HepG2 (cell line): ENCODE results near the gene FOLR1. TPM values are rescaled to one million over a fixed set of nuclear protein-coding genes. Genes with fewer than 3 reads are reported as not detected.
A peak's percentile ranks its signal among the peaks of the same experiment; 100 is the strongest.

ENCODE experiments used
- ATAC-seq: fragments of 200-7000 bp; cut with Tn5 transposase; 3 replicates; pipeline ENCODE4 v1.9.1; 2020; ENCODE audit warnings: mild to moderate bottlenecking, moderate library complexity
- BruUV-seq: library from RNA; stranded (reverse); fragments of 400-500 nt; replicated peaks from 2 replicates; lab custom pipeline; 2021; lab: Mats Ljungman, UMichigan
- CTCF ChIA-PET: fragments of 300-600 bp; formaldehyde crosslinking; extraction: SDS; loops from one replicate; lab custom pipeline; 2021; ENCODE audit warnings: low total read pairs, inconsistent platforms, low intra/inter-chr PET ratio; lab: Yijun Ruan, JAX
- POLR2A ChIA-PET: fragments of 350-600 bp; sonication (Branson Sonifier 250); formaldehyde crosslinking; loops from one replicate; lab custom pipeline; 2020; ENCODE audit warnings: antibody characterized with exemption, inconsistent platforms; lab: Yijun Ruan, JAX
- DNase-seq: peaks from one replicate; pipeline ENCODE4 v3.0.0-alpha.2; 2015; ENCODE audit warnings: low spot score
- FAIRE-seq: peaks from 3 replicates; lab custom pipeline; 2011; peaks lifted over from hg19 to GRCh38; lab: Jason Lieb, UNC
- H2AFZ ChIP-seq: one replicate; pipeline ENCODE4 v1.6.1; 2011; ENCODE audit warnings: low read length, inconsistent platforms
- H3K27ac ChIP-seq: fragments of 300-600 bp; 3 replicates; pipeline ENCODE4 v1.8.0; 2011; ENCODE audit warnings: mixed run types, mild to moderate bottlenecking, mixed read lengths, low read length, inconsistent platforms; ENCODE audit not compliant: insufficient read depth; ENCODE audit errors: extremely low read length
- H3K27me3 ChIP-seq, 2 experiments: fragments of 200-600 bp in 1 of 2; 2 replicates in 1 of 2; 3 replicates in 1 of 2; pipeline versions ENCODE4 v1.6.0 to v1.8.0; 2011; ENCODE audit warnings: low read length in 2 of 2, mild to moderate bottlenecking in 2 of 2, moderate library complexity in 2 of 2, inconsistent platforms in 1 of 2; ENCODE audit not compliant: insufficient read depth in 2 of 2, control insufficient read depth in 1 of 2
- H3K36me3 ChIP-seq, 2 experiments: fragments of 200-600 bp in 1 of 2; replicated peaks in 1 of 2; 2 replicates in 1 of 2; 3 replicates in 1 of 2; pipeline versions ENCODE4 v1.5.1 to v1.8.0; 2011; ENCODE audit warnings: low read length in 2 of 2, inconsistent platforms in 1 of 2; ENCODE audit not compliant: insufficient read depth in 2 of 2, control insufficient read depth in 1 of 2
- H3K4me1 ChIP-seq: 2 replicates; pipeline ENCODE4 v1.5.1; 2012; ENCODE audit warnings: low read length, inconsistent platforms; ENCODE audit not compliant: insufficient read depth
- H3K4me2 ChIP-seq: 2 replicates; pipeline ENCODE4 v1.6.0; 2011; ENCODE audit warnings: low read depth, low read length, inconsistent platforms
- H3K4me3 ChIP-seq, 3 experiments: fragments of 200-600 bp in 1 of 3; sonication (generic), shearing (Covaris generic) in 1 of 3; replicated peaks in 1 of 3; 2 replicates each; pipeline ENCODE4 v1.5.1; 2011 to 2016; ENCODE audit warnings: low read length in 3 of 3, inconsistent platforms in 2 of 3, low read depth in 2 of 3, mild to moderate bottlenecking in 2 of 3, control low read depth in 1 of 3, mixed read lengths in 1 of 3; ENCODE audit not compliant: insufficient read depth in 1 of 3
- H3K79me2 ChIP-seq: one replicate; pipeline ENCODE4 v1.6.1; 2011; ENCODE audit warnings: low read length, inconsistent platforms; ENCODE audit not compliant: insufficient read depth
- H3K9ac ChIP-seq: 2 replicates; pipeline ENCODE4 v1.6.0; 2011; ENCODE audit warnings: mild to moderate bottlenecking, low read depth, low read length, inconsistent platforms; ENCODE audit not compliant: insufficient read depth
- H3K9me3 ChIP-seq: 2 replicates; pipeline ENCODE4 v1.5.1; 2012; ENCODE audit warnings: mild to moderate bottlenecking, low read length
- H4K20me1 ChIP-seq: 2 replicates; pipeline ENCODE4 v1.6.0; 2011; ENCODE audit warnings: inconsistent platforms, mild to moderate bottlenecking, low read length, moderate library complexity; ENCODE audit not compliant: insufficient read depth
- AGO2 ChIP-seq: fragments of 200-400 bp; formaldehyde crosslinking; optimal IDR thresholded peaks from 2 replicates; pipeline ENCODE3; 2017; ENCODE audit warnings: mild to moderate bottlenecking, low read depth, low read length, moderate library complexity
- EZH2 ChIP-seq: conservative IDR thresholded peaks from 2 replicates; pipeline ENCODE4 v1.6.1; 2012; ENCODE audit warnings: mild to moderate bottlenecking, low read depth, low read length, moderate library complexity
- IKZF1 ChIP-seq: fragments of 450-650 bp; IDR thresholded peaks from 2 replicates; pipeline ENCODE4 v1.7.1; 2016
- MYNN ChIP-seq: sonication (generic); formaldehyde crosslinking; IDR thresholded peaks from 2 replicates; pipeline ENCODE4 v1.4.0; 2020; ENCODE audit warnings: mild to moderate bottlenecking, low read depth, missing genetic modification reagents
- POLR2A ChIP-seq, 2 experiments: IDR thresholded peaks; 2 replicates each; pipeline ENCODE4 v1.6.1; 2011; ENCODE audit warnings: low read depth in 2 of 2, low read length in 2 of 2, mild to moderate bottlenecking in 1 of 2, moderate library complexity in 1 of 2; ENCODE audit not compliant: insufficient read depth in 1 of 2
- POLR2G ChIP-seq: fragments of 200-400 bp; formaldehyde crosslinking; IDR thresholded peaks from 2 replicates; pipeline ENCODE4 v1.6.1; 2018; ENCODE audit warnings: mild to moderate bottlenecking, low read depth, low read length, moderate library complexity
- RBFOX2 ChIP-seq: fragments of 200-400 bp; formaldehyde crosslinking; IDR thresholded peaks from 2 replicates; pipeline ENCODE4 v1.6.1; 2017; ENCODE audit warnings: low read depth, mild to moderate bottlenecking, low read length
- U2AF1 ChIP-seq: fragments of 200-400 bp; formaldehyde crosslinking; optimal IDR thresholded peaks from 2 replicates; pipeline ENCODE3; 2017; ENCODE audit warnings: mild to moderate bottlenecking, low read depth, low read length
- ZFP90 ChIP-seq: sonication (generic); formaldehyde crosslinking; IDR thresholded peaks from 2 replicates; pipeline ENCODE4 v1.8.0; 2022; ENCODE audit warnings: missing genetic modification reagents, mild to moderate bottlenecking, inconsistent platforms, borderline replicate concordance
- ZNF432 ChIP-seq: sonication (generic); formaldehyde crosslinking; IDR thresholded peaks from 2 replicates; pipeline ENCODE4 v1.5.0; 2020; ENCODE audit warnings: missing genetic modification reagents, mild to moderate bottlenecking, borderline replicate concordance
- WGBS: methylation state at CpG from one replicate; pipeline ENCODE4 v1.1.6; 2017; ENCODE audit warnings: low lambda C conversion rate; 5-methylcytosine and 5-hydroxymethylcytosine counted together
- in situ Hi-C: cut with HindIII; loops from 2 replicates; pipeline ENCODE4 v1.10.0; 2017; ENCODE audit warnings: low pct_unique_long_range_greater_than_20kb; ENCODE audit not compliant: extremely low pct_ligation_motif_present
- intact Hi-C: fragments of 100-400 bp; cut with micrococcal nuclease; formaldehyde crosslinking; loops from one replicate; pipeline ENCODE4 v1.10.0; 2022; ENCODE audit not compliant: unreplicated experiment
- polyA plus RNA-seq, 8 experiments: library from polyadenylated mRNA; depleted of rRNA in 3 of 8; stranded (reverse) in 7 of 8; unstranded in 1 of 8; fragments of >200 nt; fragmentation: Illumina TruSeq in 4 of 8; extraction: Trizol in 4 of 8; gene quantifications; 2 replicates each; pipeline versions ENCODE4 v1.2.1 to v1.2.3, GENCODE V29; 2011 to 2016; ENCODE audit warnings: low read depth in 4 of 8, missing spikeins in 1 of 8, mixed read lengths in 1 of 8; ENCODE audit not compliant: insufficient read depth in 1 of 8
- total RNA-seq, 5 experiments: library from RNA; depleted of rRNA; stranded (reverse); fragments of >200 nt; fragmentation: Illumina TruSeq; extraction: Trizol; gene quantifications; 2 replicates each; pipeline ENCODE4 v1.2.3, GENCODE V29; 2016; ENCODE audit warnings: low read depth in 1 of 5

The FOLR1 gene
- total and polyA plus RNA-seq, 2 of the 13 experiments (the other 11 are each of a cell fraction or from before 2014, with no cell fraction given): 0.20 TPM; not detected in 1

GRCh38 chr11:72227316-72228228 lies 35.6 kb downstream of the FOLR1 start:
- Histone ChIP-seq H3K79me2 (peaks cover 7% of the 10 kb centered on the region), H3K36me3 (peaks cover 10 to 32% of the 10 kb centered on the region in 2 experiments; a peak in 4 of 5 replicates), H2AFZ (no peak overlapping the region), H3K9me3 (no peaks in the 10 kb centered on the region), H3K4me3 (no peak overlapping the region), H3K9ac (no peak overlapping the region), H3K27ac (no peak overlapping the region)
- WGBS: 82% methylated on average over 5 of the region's 14 CpGs
- in situ Hi-C loops (no loop called here), intact Hi-C loops (no loop called here)
- no peak for ATAC-seq
- DNase-seq: no peak
- FAIRE-seq: no peak
- POLR2A ChIA-PET: no interaction called here
- TF ChIP-seq IKZF1: no peak
- no peak for TF ChIP-seq U2AF1
- TF ChIP-seq POLR2G: 0 out of 2 replicates have a peak, but pooled peaks have one; percentile 21
- 0 out of 4 replicates have a peak, but pooled peaks of 1 of the 2 experiments have one; percentile 15 for TF ChIP-seq POLR2A (IDR thresholded peaks at IDR 0.05; ENCODE audit: insufficient read depth in 1 of 2, low read depth in 2 of 2, low read length in 2 of 2)
- TF ChIP-seq MYNN: peak; percentile 54; the same call in 1 of the 2 replicates
- TF ChIP-seq ZNF432: no peak
- TF ChIP-seq, all 625 proteins: peak for 3
- H3K4me1 ChIP-seq: peaks cover 20% of the 10 kb centered on the region
- no peaks in the 10 kb centered on the region; a peak in 1 of 5 replicates for H3K27me3 ChIP-seq
- H4K20me1 ChIP-seq: no peaks in the 10 kb centered on the region
- CTCF ChIA-PET: no interaction called here
- no TSS peak for BruUV-seq
- no peak overlapping the region for H3K4me2 ChIP-seq

GRCh38 chr11:72228229-72228843 lies 36.4 kb downstream of the FOLR1 start:
- ChIA-PET POLR2A (no interaction called here), CTCF (no interaction called here)
- Histone ChIP-seq H3K4me2 (no peak overlapping the region), H3K9me3 (no peaks in the 10 kb centered on the region), H3K27ac (no peak overlapping the region), H3K4me3 (no peak overlapping the region), H3K9ac (no peak overlapping the region), H3K36me3 (peaks cover 14 to 40% of the 10 kb centered on the region in 2 experiments; a peak in 4 of 5 replicates), H4K20me1 (no peaks in the 10 kb centered on the region), H3K79me2 (peaks cover 7% of the 10 kb centered on the region), H3K4me1 (peaks cover 17% of the 10 kb centered on the region), H3K27me3 (no peaks in the 10 kb centered on the region; a peak in 1 of 5 replicates), H2AFZ (no peak overlapping the region)
- no peak for FAIRE-seq
- in situ Hi-C loops: no loop called here
- no peak for DNase-seq
- BruUV-seq: no TSS peak
- ATAC-seq: no peak
- TF ChIP-seq AGO2: peak; percentile 26
- no peak for TF ChIP-seq EZH2
- no peak for TF ChIP-seq ZFP90 (CRISPR knock-in tag)
- 0 out of 2 replicates have a peak, but pooled peaks have one; percentile 34 for TF ChIP-seq RBFOX2
- WGBS: 95% methylated on average over 7 of the region's 16 CpGs
- intact Hi-C loops: no loop called here
